ENCODE data around the gene KCNN3. TPM values are rescaled to one million over a fixed set of nuclear protein-coding genes. Genes with fewer than 3 reads are reported as not detected.
A peak's percentile ranks its signal among the peaks of the same experiment; 100 is the strongest.

KCNN3 gene
- total and polyA plus RNA-seq, 2 of the 8 experiments (the other 6 are each of a cell fraction or from before 2014, with no cell fraction given), result 2.8 to 3.7 TPM

- H4K8ac ChIP-seq (ENCODE audit: extremely low read depth, insufficient read depth, low read length), result no peak overlapping the region
- no peak overlapping the region for H2BK12ac ChIP-seq (ENCODE audit: low read depth, low read length)
- no peaks in the 10 kb centered on the region for H3K79me1 ChIP-seq (ENCODE audit: low read depth, low read length)
- H4K5ac ChIP-seq (ENCODE audit: insufficient read length, low read depth, low read length), result no peak overlapping the region
- H3K36me3 ChIP-seq (ENCODE audit: control insufficient read depth in 2 of 4, insufficient read depth in 4 of 4, low read length in 3 of 4), result no peaks in the 10 kb centered on the region
- no peak overlapping the region for H3K4me2 ChIP-seq (ENCODE audit: insufficient read depth in 1 of 2, low read depth in 2 of 2, low read length in 2 of 2)
- ChIA-PET POLR2A (ENCODE audit: partially characterized antibody) (no interaction called here), CTCF (ENCODE audit: partially characterized antibody) (interaction anchor here (0.9 to 6.0 kb wide), 9 partner anchors 9 to 280 kb away, joined by 3 to 31 read pairs (median 4); no protein-coding TSS in a partner anchor)
- H3K4me3 ChIP-seq (ENCODE audit: extremely low read depth in 1 of 4, insufficient read depth in 2 of 4, low read depth in 3 of 4, low read length in 4 of 4), result no peak overlapping the region
- no peaks in the 10 kb centered on the region for H3K27me3 ChIP-seq (replicated peaks in 1 of 4; ENCODE audit: control insufficient read depth in 3 of 4, extremely low read depth in 1 of 4, insufficient read depth in 3 of 4, low read length in 3 of 4)
- H3K14ac ChIP-seq (ENCODE audit: insufficient read length), result no peak overlapping the region
- H3K23ac ChIP-seq (ENCODE audit: insufficient read length), result no peak overlapping the region
- no peaks in the 10 kb centered on the region for H3K79me2 ChIP-seq (ENCODE audit: control insufficient read depth in 1 of 2, insufficient read depth in 2 of 2, low read length in 2 of 2)
- no peak overlapping the region for H2BK5ac ChIP-seq (ENCODE audit: low read depth, low read length)
- no peak overlapping the region for H2BK15ac ChIP-seq (ENCODE audit: low read length)
- no peak overlapping the region for H2AFZ ChIP-seq (ENCODE audit: low read length)
- peaks cover 0 to 1% of the 10 kb centered on the region in 2 experiments for H4K20me1 ChIP-seq (replicated peaks in 1 of 2; ENCODE audit: control insufficient read depth in 1 of 2, insufficient read depth in 2 of 2, low read length in 2 of 2)
- no peak overlapping the region for H3K56ac ChIP-seq (replicated peaks; ENCODE audit: insufficient read length, low read depth, low read length)
- H2BK120ac ChIP-seq (replicated peaks; ENCODE audit: low read depth, low read length), result no peak overlapping the region
- H3K27ac ChIP-seq (ENCODE audit: low read depth, low read length), result no peak overlapping the region
- H3K9me3 ChIP-seq (ENCODE audit: insufficient read depth in 2 of 2, low read depth in 1 of 2, low read length in 1 of 2), result no peaks in the 10 kb centered on the region
- H3K4me1 ChIP-seq (replicated peaks in 1 of 4; ENCODE audit: control insufficient read depth in 3 of 4, insufficient read depth in 4 of 4, low read length in 3 of 4), result peaks cover 0 to 15% (median 4%) of the 10 kb centered on the region in 4 experiments; a peak in 5 of 7 replicates
- peak overlapping the region; percentile 49 for H4K91ac ChIP-seq (replicated peaks; ENCODE audit: insufficient read length, low read length)
- WGBS, 2 experiments (ENCODE audit: extremely low coverage in 1 of 2, insufficient coverage in 1 of 2, insufficient read length in 1 of 2, insufficient replicate concordance in 2 of 2, low coverage in 1 of 2, low lambda C conversion rate in 2 of 2, missing lambda C conversion rate in 1 of 2), result 91% methylated on average over 3 of the region's 3 CpGs; no CpG with 5 or more reads in 1 of the 2 experiments
- H2AK5ac ChIP-seq (ENCODE audit: low read depth, low read length), result no peak overlapping the region
- DNase-seq (ENCODE audit: low read depth in 1 of 2, low spot score in 2 of 2), result no peak
- H2BK20ac ChIP-seq (ENCODE audit: low read length), result no peak overlapping the region
- H3K18ac ChIP-seq (ENCODE audit: extremely low read depth, low read length), result no peak overlapping the region
- FAIRE-seq, result no peak
- H3K9ac ChIP-seq (replicated peaks in 1 of 4; ENCODE audit: extremely low read depth in 1 of 4, low read depth in 3 of 4, low read length in 3 of 4), result no peak overlapping the region
- H3K4ac ChIP-seq (replicated peaks; ENCODE audit: insufficient read length, low read depth, low read length), result no peak overlapping the region
- no peaks in the 10 kb centered on the region for H3K23me2 ChIP-seq (ENCODE audit: low read depth, low read length)
- TF ChIP-seq RXRA (IDR thresholded peaks at IDR 0.05; ENCODE audit: insufficient read depth, low read depth, low read length) (no peak), RFX5 (IDR thresholded peaks at IDR 0.05; ENCODE audit: borderline replicate concordance, low read depth, low read length) (no peak), BRCA1 (IDR thresholded peaks at IDR 0.05; ENCODE audit: low read depth, low read length) (no peak), KDM5A (IDR thresholded peaks at IDR 0.05; ENCODE audit: low read length) (no peak), SIX5 (IDR thresholded peaks at IDR 0.05; ENCODE audit: low read depth, low read length) (no peak), EZH2 (IDR thresholded peaks at IDR 0.05; ENCODE audit: low read depth, low read length, severe bottlenecking) (no peak), PHF8 (conservative IDR thresholded peaks at IDR 0.05; ENCODE audit: low read depth, low read length) (no peak), CBX5 (IDR thresholded peaks at IDR 0.05; ENCODE audit: low read depth, low read length) (no peak), TAF7 (optimal IDR thresholded peaks at IDR 0.05; ENCODE audit: borderline replicate concordance, low read depth, low read length) (no peak), ATF2 (IDR thresholded peaks at IDR 0.05; ENCODE audit: low read length) (no peak), ZNF274 (IDR thresholded peaks at IDR 0.05; ENCODE audit: borderline replicate concordance, extremely low read depth, low read length) (no peak)
Measured at GRCh38 chr1:154839691-154840090, 30.4 kb downstream of the KCNN3 start.
